GM23248 (cell line): ENCODE measurements around the gene SSX2IP.

ENCODE experiments used
- EZH2 ChIP-seq: fragments of 200-600 bp; sonication (generic); IDR thresholded peaks from 2 replicates; pipeline ENCODE4 v1.6.1; 2018; ENCODE audit warnings: antibody characterized with exemption, mild to moderate bottlenecking; ENCODE audit not compliant: insufficient read depth, poor library complexity, severe bottlenecking
- EZH2phosphoT487 ChIP-seq: fragments of 200-600 bp; sonication (generic); IDR thresholded peaks from 2 replicates; pipeline ENCODE4 v1.6.1; 2018; ENCODE audit warnings: antibody characterized with exemption, moderate library complexity, mild to moderate bottlenecking, low read depth; ENCODE audit not compliant: insufficient read depth

- TF ChIP-seq EZH2 (no peak), EZH2phosphoT487 (no peak)
These were observed 41.3 kb upstream of the SSX2IP start for GRCh38 chr1:84731519-84731918.
